Neural progenitor cell (in vitro differentiated cells): ENCODE results near the gene ZIM2. TPM values are rescaled to one million over a fixed set of nuclear protein-coding genes. Genes with fewer than 3 reads are reported as not detected.

Source experiments
- DNase-seq: peaks from one replicate; pipeline ENCODE4 v3.0.0-alpha.2; 2016; ENCODE audit warnings: low spot score
- H2AFZ ChIP-seq: fragments of 200-600 bp; sonication (generic); replicated peaks from 2 replicates; pipeline ENCODE4 v1.6.1; 2016; ENCODE audit warnings: antibody characterized with exemption
- H3F3A ChIP-seq: fragments of 200-600 bp; sonication (generic); 2 replicates; pipeline ENCODE4 v1.6.1; 2016; ENCODE audit warnings: antibody characterized with exemption, low read depth
- H3K27ac ChIP-seq: fragments of 200-600 bp; sonication (generic); 2 replicates; pipeline ENCODE4 v1.5.1; 2016; ENCODE audit warnings: mild to moderate bottlenecking
- H3K27me3 ChIP-seq: fragments of 200-600 bp; sonication (generic); 2 replicates; pipeline ENCODE4 v1.6.1; 2016; ENCODE audit warnings: mild to moderate bottlenecking, moderate library complexity
- H3K36me3 ChIP-seq: fragments of 200-600 bp; sonication (generic); 2 replicates; pipeline ENCODE4 v1.5.1; 2016
- H3K4me1 ChIP-seq: fragments of 200-600 bp; sonication (generic); 2 replicates; pipeline ENCODE4 v1.6.1; 2016; ENCODE audit warnings: mixed run types
- H3K4me2 ChIP-seq: fragments of 200-600 bp; sonication (generic); 2 replicates; pipeline ENCODE4 v1.6.1; 2016
- H3K4me3 ChIP-seq: fragments of 200-600 bp; sonication (generic); 2 replicates; pipeline ENCODE4 v1.5.1; 2016
- H3K79me2 ChIP-seq: fragments of 200-600 bp; sonication (generic); 2 replicates; pipeline ENCODE4 v1.6.1; 2016; ENCODE audit warnings: low read depth
- H3K9ac ChIP-seq: fragments of 200-600 bp; sonication (generic); 2 replicates; pipeline ENCODE4 v1.6.1; 2016
- H3K9me3 ChIP-seq: fragments of 200-600 bp; sonication (generic); 2 replicates; pipeline ENCODE4 v1.5.1; 2016; ENCODE audit warnings: low read depth
- H4K20me1 ChIP-seq: fragments of 200-600 bp; sonication (generic); 2 replicates; pipeline ENCODE4 v1.6.1; 2016; ENCODE audit warnings: low read depth
- H3K27ac Mint-ChIP-seq: 3 replicates; pipeline ENCODE4 v1.8.0; 2021; ENCODE audit warnings: mixed read lengths
- H3K27me3 Mint-ChIP-seq: 2 replicates; pipeline ENCODE4 v1.8.0; 2022; ENCODE audit warnings: low read depth, mild to moderate bottlenecking, inconsistent platforms, moderate library complexity, mixed read lengths; ENCODE audit not compliant: insufficient read depth
- H3K36me3 Mint-ChIP-seq: 3 replicates; pipeline ENCODE4 v1.8.0; 2021; ENCODE audit warnings: mixed read lengths
- H3K4me1 Mint-ChIP-seq: 3 replicates; pipeline ENCODE4 v1.8.0; 2021; ENCODE audit warnings: mixed read lengths
- H3K4me3 Mint-ChIP-seq: 3 replicates; pipeline ENCODE4 v1.8.0; 2021; ENCODE audit warnings: mild to moderate bottlenecking, moderate library complexity, mixed read lengths
- H3K9me3 Mint-ChIP-seq: 3 replicates; pipeline ENCODE4 v1.8.0; 2020; ENCODE audit warnings: mixed read lengths
- CTCF ChIP-seq: fragments of 200-600 bp; sonication (generic); IDR thresholded peaks from 2 replicates; pipeline ENCODE4 v1.5.1; 2017; ENCODE audit warnings: antibody characterized with exemption, mild to moderate bottlenecking
- EZH2 ChIP-seq: fragments of 200-600 bp; sonication (generic); IDR thresholded peaks from 2 replicates; pipeline ENCODE4 v1.6.1; 2017; ENCODE audit warnings: antibody characterized with exemption, mild to moderate bottlenecking, moderate library complexity
- EZH2phosphoT487 ChIP-seq: fragments of 200-600 bp; sonication (generic); IDR thresholded peaks from 2 replicates; pipeline ENCODE4 v1.6.1; 2017; ENCODE audit warnings: antibody characterized with exemption
- total RNA-seq: library from RNA; depleted of rRNA; stranded (reverse); fragments of >200 nt; gene quantifications from 2 replicates; pipeline ENCODE4 v1.2.3, GENCODE V29; 2015; ENCODE audit warnings: low replicate concordance

The ZIM2 gene
- total RNA-seq, 1 donor from 2014 or later: not detected

DNA sequence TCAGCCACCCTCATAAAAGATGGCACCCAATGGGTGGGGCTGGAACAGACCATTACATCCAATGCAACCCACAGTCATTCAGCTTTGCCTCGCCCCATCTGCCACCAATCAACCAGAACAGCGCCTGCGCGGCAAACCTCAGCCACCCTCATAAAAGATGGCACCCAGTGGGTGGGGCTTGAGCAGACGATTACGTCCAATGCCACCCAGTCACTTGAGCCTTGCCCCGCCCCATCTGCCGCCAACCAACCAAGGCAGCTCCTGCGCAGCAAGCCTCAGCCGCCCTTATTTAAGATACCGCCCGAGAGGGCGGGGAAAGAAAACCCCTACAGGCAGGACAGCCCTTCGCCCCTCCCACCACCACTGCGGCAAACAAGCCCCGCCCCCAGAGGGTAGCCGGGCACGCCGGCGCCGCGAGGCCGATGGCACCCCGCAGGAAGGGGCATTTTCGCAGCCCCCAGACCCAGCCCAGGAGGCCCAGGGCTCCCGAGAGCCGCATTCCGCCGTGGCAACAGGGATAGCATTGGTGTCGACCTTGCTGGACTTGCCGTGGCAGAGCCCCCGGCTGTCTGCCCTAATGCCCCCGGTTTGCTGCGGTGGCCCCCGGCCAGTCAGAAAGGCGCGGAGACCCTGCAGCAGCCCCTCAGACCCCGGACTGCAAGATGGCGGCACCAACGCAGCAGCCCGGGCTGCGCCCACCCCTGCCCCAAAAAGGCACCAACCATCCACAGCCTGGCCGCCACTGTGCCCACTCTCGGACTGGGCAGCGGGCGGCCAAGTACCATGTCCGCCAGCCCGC lies 675 bp downstream of the ZIM2 start:
- no peak overlapping the region for H2AFZ ChIP-seq
- H3K79me2 ChIP-seq: no peaks in the 10 kb centered on the region
- H3K27ac Mint-ChIP-seq: no peak overlapping the region
- H3F3A ChIP-seq: no peaks in the 10 kb centered on the region
- no peak for DNase-seq
- H3K4me1 Mint-ChIP-seq: no peaks in the 10 kb centered on the region
- peaks cover 3% of the 10 kb centered on the region for H3K27me3 Mint-ChIP-seq
- H3K9me3 Mint-ChIP-seq: peaks cover 58% of the 10 kb centered on the region
- H3K9ac ChIP-seq: no peak overlapping the region
- TF ChIP-seq EZH2: no peak
- no peak for TF ChIP-seq CTCF
- no peak for TF ChIP-seq EZH2phosphoT487
- H3K9me3 ChIP-seq: peaks cover 22% of the 10 kb centered on the region
- no peaks in the 10 kb centered on the region for H3K27me3 ChIP-seq
- H3K36me3 ChIP-seq: no peaks in the 10 kb centered on the region
- no peak overlapping the region for H3K4me3 Mint-ChIP-seq
- H3K27ac ChIP-seq: no peak overlapping the region
- H3K4me1 ChIP-seq: no peaks in the 10 kb centered on the region
- no peaks in the 10 kb centered on the region for H4K20me1 ChIP-seq
- H3K4me2 ChIP-seq: no peak overlapping the region
- H3K4me3 ChIP-seq: no peak overlapping the region
- H3K36me3 Mint-ChIP-seq: peaks cover 2% of the 10 kb centered on the region

DNA sequence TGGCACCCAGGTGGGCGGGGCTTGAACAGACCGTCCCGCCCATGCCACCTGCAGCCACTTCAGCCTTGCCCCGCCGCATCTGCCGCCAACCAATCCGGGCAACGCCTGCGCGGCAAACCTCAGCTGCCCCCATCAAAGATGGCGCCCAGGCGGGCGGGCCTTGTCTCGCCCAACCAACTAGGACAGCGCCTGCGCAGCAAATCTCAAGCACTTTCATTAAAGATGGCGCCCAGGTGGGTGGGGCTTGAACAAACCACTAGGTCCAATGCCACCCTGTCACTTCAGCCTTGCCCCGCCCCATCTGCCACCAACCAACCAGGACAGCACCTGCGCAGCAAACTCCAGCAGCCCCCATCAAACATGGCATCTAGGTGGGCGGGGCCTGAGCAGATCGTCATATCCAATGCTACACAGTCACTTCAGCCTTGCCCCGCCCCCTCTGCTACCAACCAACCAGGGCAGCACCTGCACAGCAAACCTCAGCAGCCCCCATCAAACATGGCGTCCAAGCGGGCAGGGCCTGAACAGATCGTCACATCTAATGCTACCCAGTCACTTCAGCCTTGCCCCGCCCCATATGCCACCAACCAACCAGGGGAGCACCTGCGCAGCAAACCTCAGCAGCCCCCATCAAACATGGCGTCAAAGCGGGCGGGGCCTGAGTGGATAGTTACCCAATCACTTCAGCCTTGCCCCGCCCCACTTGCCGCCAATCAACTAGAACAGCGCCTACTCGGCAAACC lies 1.4 kb downstream of the ZIM2 start:
- Mint-ChIP-seq H3K9me3 (peaks cover 62% of the 10 kb centered on the region), H3K27me3 (peaks cover 3% of the 10 kb centered on the region)

More for the DNA sequence above, 1.4 kb downstream of the ZIM2 start:
- H2AFZ ChIP-seq: no peak overlapping the region
- no peak overlapping the region for H3K4me3 ChIP-seq
- H3K4me1 ChIP-seq: no peaks in the 10 kb centered on the region
- no peak overlapping the region for H3K4me2 ChIP-seq
- no peaks in the 10 kb centered on the region for H3K27me3 ChIP-seq
- Mint-ChIP-seq H3K4me3 (no peak overlapping the region), H3K36me3 (peaks cover 2% of the 10 kb centered on the region), H3K4me1 (no peaks in the 10 kb centered on the region), H3K27ac (no peak overlapping the region)
- H3K36me3 ChIP-seq: no peaks in the 10 kb centered on the region
- no peak for DNase-seq
- no peak overlapping the region for H3K27ac ChIP-seq
- no peaks in the 10 kb centered on the region for H4K20me1 ChIP-seq
- H3K79me2 ChIP-seq: no peaks in the 10 kb centered on the region
- H3K9me3 ChIP-seq: peaks cover 19% of the 10 kb centered on the region
- no peak for TF ChIP-seq CTCF
- TF ChIP-seq EZH2phosphoT487: no peak
- no peak for TF ChIP-seq EZH2
- no peak overlapping the region for H3K9ac ChIP-seq
- no peaks in the 10 kb centered on the region for H3F3A ChIP-seq
